Urinary bladder (tissue), 4 donors: Measurements from ENCODE around the gene CEP57L1. TPM values are rescaled to one million over a fixed set of nuclear protein-coding genes. Genes with fewer than 3 reads are reported as not detected.
"Not testable (repeated sequence)": the region's sequence is repeated elsewhere in the genome, so short reads cannot be mapped to it uniquely, and the experiment has no call there.

Source experiments
- DNase-seq: peaks from one replicate; pipeline ENCODE4 v3.0.0-alpha.2; 2015; ENCODE audit errors: extremely low spot score
- H3K27ac ChIP-seq: one replicate; pipeline ENCODE4 v1.5.1; 2013; ENCODE audit warnings: low read depth, mild to moderate bottlenecking, moderate library complexity
- H3K36me3 ChIP-seq: one replicate; pipeline ENCODE4 v1.6.1; 2013; ENCODE audit warnings: mild to moderate bottlenecking, moderate library complexity; ENCODE audit not compliant: insufficient read depth
- H3K4me1 ChIP-seq: one replicate; pipeline ENCODE4 v1.6.1; 2013; ENCODE audit warnings: mild to moderate bottlenecking, moderate library complexity; ENCODE audit not compliant: insufficient read depth
- H3K4me3 ChIP-seq: one replicate; pipeline ENCODE4 v1.5.1; 2013; ENCODE audit warnings: low read depth, low read length
- WGBS: extraction: QIAGEN DNeasy Blood & Tissue Kit; methylation state at CpG from one replicate; pipeline ENCODE4 v1.1.7; 2013; 5-methylcytosine and 5-hydroxymethylcytosine counted together
- polyA plus RNA-seq: library from polyadenylated mRNA; stranded (reverse); fragments of 200-250 nt; gene quantifications from one replicate; pipeline ENCODE4 v1.2.3, GENCODE V29; 2013
- total RNA-seq: library from RNA; depleted of rRNA; stranded (reverse); fragments of >200 nt; gene quantifications from one replicate; pipeline ENCODE4 v1.2.3, GENCODE V29; 2014
- donor health status: healthy with polysubstance abuse.
- donor health status: healthy.

CEP57L1 gene
- total and polyA plus RNA-seq, 2 donors: 8.0 to 83.1 TPM

DNA sequence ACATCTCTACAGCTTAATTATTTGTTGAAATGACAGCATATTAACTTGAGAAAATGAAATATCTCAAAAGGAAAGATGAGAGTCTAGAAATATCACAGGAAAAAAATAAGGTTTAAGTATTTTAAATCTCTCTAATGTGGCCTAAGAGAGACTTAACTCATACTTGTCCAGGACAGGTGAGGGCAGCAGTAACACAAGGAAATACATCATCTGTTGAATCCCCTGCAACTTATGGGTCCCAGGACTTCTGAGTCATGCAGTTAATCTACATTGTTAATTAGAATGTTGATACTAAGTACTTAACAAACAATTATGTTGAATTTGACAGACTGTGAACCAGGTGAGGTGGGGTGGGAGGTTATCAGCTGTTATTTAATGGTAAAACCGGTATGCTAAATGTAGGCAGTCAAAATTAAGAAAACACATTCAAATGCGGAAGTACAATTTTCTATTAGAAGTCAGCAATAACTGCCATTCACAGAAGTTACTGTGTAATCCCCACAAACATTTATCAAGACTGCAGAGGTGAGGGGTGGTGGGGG, 87.9 kb downstream of the CEP57L1 start:
- Histone ChIP-seq H3K27ac (no peak overlapping the region), H3K4me3 (no peak overlapping the region), H3K36me3 (no peaks in the 10 kb centered on the region), H3K4me1 (no peaks in the 10 kb centered on the region)
- DNase-seq: no peak
- 33% methylated on average over 2 of the region's 2 CpGs for WGBS

DNA sequence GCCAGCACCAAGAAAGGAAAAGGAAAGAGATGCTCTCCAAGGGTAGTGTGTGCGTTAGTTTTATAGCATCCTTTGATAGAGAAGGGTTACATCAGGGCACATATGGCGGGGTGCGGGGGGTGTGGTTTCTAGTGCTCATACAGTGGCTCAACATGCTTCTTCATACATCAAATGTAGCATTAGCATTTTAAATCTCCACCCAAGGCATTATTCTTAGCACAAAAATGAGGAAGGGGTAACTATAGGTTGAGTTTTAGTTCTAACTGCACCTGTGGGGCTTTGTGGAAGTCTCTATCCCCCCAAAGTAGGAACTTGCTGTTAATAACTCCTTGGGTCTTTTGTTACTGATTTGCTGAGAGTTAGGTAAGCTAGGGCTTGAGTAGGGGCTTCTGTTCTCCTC, 89.3 kb downstream of the CEP57L1 start:
- no peak overlapping the region for H3K4me3 ChIP-seq
- no peaks in the 10 kb centered on the region for H3K36me3 ChIP-seq
- H3K27ac ChIP-seq: no peak overlapping the region
- no peak for DNase-seq
- no peaks in the 10 kb centered on the region for H3K4me1 ChIP-seq
- WGBS: 70% methylated on average over 3 of the region's 3 CpGs

DNA sequence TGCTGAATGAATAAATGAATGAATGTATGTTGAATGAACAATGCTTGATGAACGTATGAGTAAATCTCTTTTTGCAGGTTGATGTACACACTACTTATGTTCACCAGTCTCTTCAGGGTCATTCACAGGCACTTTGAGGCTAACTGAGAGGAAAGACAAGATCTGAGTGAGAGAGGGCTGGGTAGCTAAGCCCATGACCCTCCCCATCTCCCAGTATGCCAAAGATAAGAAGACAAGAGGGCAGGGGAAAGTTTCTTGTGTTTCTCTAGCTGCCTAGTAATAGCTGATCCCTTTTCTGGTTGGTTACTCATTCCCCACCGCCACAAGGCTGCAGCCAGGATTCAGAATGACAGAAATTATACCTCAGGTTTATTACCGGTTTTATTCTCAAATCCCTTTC, 90.7 kb downstream of the CEP57L1 start:
- Histone ChIP-seq H3K4me1 (no peaks in the 10 kb centered on the region), H3K27ac (no peak overlapping the region), H3K4me3 (no peak overlapping the region), H3K36me3 (no peaks in the 10 kb centered on the region)
- 56% methylated on average over 3 of the region's 3 CpGs for WGBS
- no peak for DNase-seq

DNA sequence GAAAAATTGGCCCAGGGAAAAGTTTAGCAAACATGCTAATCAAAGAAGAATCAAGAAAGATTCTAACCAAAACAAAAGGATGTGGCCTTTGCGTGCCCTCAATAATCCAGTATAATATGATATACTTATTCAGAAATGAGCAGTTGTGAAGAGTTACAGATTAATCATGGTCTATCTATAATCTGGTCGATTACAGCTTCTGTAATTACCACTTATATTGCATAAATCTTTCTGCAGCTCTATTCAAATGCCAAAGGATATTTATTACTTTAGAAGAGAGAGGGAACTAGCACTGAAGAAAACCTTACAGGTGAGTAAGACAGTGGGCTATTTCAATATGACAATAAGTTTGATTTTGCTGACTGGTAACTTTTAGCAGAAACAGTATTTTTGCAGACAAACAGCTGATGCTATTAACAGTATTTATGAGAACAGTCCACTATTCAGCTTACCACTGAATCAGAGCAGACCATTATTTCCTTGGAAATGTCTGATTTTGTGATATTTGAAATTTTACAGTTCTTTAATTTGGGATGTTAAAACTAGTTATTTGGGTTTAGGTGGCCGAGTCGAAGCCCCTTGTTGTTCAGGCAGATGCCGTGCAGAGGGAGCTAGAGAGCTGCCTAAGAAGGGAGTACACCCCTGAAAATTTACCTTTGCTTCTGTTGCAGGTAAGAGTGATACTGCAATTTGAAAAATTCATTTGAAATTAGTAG, 92.2 kb downstream of the CEP57L1 start:
- no peaks in the 10 kb centered on the region for H3K4me1 ChIP-seq
- H3K36me3 ChIP-seq: no peaks in the 10 kb centered on the region
- H3K4me3 ChIP-seq: no peak overlapping the region
- no peak for DNase-seq
- H3K27ac ChIP-seq: no peak overlapping the region
- 32% methylated on average over 5 of the region's 5 CpGs for WGBS

DNA sequence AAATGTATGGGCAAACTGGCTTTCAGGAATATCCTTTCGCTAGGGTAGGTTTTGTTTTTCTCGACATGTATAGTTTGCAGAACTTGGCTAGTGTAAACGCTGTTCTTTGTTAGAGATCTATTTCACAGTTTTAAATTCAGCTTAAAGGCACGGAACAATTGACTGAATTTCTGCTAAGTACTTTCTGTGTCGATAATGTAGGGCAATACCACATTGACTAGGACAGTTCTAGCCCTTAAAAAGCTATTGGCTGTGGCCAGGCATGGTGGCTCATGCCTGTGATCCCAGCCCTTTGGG, 92.8 kb downstream of the CEP57L1 start:
- no peak for DNase-seq
- no peak overlapping the region for H3K4me3 ChIP-seq
- no peak overlapping the region for H3K27ac ChIP-seq
- H3K4me1 ChIP-seq: no peaks in the 10 kb centered on the region
- H3K36me3 ChIP-seq: no peaks in the 10 kb centered on the region
- 25% methylated on average over 5 of the region's 5 CpGs for WGBS

DNA sequence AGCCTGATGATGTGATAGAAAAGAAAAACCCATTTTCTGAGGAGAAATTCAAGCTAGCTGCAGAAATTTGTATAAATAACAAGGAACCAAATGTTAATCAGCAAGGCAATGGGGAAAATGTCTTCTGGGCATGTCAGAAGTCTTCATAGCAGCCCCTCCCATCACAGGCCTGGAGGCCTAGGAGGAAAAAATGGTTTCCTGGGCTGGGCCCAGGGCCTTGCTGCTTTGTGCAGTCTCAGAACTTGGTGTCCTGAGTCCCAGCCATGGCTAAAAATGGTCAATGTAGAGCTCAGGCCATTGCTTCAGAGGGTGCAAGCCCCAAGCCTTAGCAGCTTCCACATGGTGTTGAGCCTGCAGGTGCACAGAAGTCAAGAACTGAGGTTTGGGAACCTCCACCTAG, 96.1 kb downstream of the CEP57L1 start:
- not testable (repeated sequence) for H3K36me3 ChIP-seq

DNA sequence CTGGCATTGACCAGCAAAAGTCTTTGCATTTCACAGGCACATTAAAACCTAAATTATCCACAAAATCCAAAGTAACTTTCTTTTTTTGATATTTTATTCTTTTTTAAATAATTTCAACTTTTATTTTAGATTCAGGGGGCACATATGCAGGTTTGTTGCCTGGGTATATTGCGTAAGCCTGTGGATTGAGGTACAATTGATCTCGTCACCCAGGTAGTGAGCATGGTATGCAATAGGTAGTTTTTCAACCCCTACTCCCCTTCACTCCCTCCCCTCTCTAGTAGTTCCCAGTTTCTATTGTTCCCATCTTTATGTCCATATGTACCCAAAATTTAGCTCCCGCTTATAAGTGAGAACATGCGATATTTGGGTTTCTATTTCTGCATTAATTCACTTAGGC, 97.6 kb downstream of the CEP57L1 start:
- WGBS: 99% methylated on average over 4 of the region's 4 CpGs
- Histone ChIP-seq H3K4me3 (no peak overlapping the region), H3K4me1 (no peaks in the 10 kb centered on the region), H3K36me3 (no peaks in the 10 kb centered on the region), H3K27ac (no peak overlapping the region)
- no peak for DNase-seq

More for the DNA sequence above, 96.1 kb downstream of the CEP57L1 start:
- H3K4me3 ChIP-seq, H3K4me1 ChIP-seq, DNase-seq, H3K27ac ChIP-seq: not testable (repeated sequence)

DNA sequence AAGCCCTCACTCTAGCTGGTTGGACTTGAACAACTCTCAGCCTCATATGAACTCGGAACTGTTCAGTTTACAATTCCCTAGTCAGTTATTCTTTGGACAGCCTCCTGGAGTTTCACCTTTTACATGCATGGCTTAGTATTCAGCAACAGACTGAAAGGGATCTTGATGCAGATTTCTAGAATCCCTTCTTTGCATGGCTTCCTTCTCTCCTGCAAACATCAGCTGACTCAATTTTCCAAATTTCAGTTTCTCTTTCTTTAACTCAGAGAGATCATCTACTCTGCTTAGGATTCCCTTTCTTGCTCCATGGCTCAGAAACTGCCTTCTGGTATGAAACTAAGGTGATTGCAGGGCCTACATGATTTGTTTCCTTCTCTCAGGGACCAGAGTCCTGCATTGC, 99.6 kb downstream of the CEP57L1 start:
- Histone ChIP-seq H3K36me3 (no peaks in the 10 kb centered on the region), H3K27ac (no peak overlapping the region), H3K4me1 (no peaks in the 10 kb centered on the region), H3K4me3 (no peak overlapping the region)
- WGBS: 40% methylated on average over 1 of the region's 1 CpG
- no peak for DNase-seq

DNA sequence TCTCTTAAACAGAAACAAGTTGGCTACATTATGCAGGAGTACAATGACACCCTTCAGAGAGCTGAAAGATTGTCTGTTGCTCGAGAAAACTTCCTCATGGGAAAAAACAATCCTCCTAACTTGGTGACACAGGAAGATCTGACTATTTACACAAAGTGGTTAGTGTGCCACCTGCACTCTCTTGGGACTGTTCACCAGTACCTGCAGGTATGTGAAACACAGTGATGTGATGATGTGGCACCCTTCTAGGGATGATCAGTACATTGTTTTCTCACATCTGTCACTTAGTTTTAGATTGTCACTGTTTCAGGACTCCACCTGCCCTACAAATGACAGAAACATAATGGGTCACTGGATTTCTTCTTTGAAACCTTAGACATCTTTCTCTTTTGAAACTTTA, 101.8 kb downstream of the CEP57L1 start:
- H3K4me3 ChIP-seq: no peak overlapping the region
- no peak for DNase-seq
- H3K36me3 ChIP-seq: no peaks in the 10 kb centered on the region
- WGBS: 59% methylated on average over 1 of the region's 1 CpG
- H3K27ac ChIP-seq: no peak overlapping the region
- no peaks in the 10 kb centered on the region for H3K4me1 ChIP-seq

DNA sequence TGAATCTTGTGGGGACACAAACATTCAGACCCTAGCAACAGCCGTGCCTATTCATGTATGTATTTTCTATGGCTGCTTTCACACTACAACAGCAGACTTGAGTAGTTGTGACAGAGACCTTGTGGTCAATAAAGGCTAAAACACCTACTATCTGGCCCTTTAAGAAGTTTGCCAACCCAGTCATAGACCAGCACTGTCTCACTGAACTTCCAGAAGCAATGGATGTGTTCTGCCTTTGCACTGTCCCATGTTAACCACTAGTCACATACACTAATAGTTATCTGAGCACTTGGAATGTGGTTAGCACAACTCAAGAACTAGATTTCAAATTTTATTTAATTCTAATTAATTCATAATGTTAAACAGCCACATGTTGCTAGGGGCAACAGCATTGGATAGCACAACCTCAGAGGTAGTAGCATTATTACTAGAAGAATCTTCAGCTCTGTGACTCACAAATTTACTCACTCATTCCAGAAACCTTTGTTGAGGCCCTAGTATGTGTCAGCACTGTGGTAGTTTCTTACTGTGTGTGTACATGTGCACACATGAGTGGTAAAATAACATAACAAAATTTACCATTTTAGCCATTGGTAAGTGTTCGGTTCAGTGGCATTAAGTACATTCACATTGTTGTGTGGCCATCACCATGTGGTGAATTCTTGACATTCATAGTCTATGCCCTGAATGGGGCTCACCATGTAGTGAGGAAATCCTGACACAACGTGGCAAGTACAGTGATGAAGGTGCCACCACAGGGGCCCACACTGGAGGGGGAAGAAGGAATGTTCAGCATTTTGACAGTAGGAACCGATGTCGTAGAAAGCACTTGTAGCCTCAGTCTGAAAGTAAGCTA, 107.3 kb downstream of the CEP57L1 start:
- H3K4me3 ChIP-seq: no peak overlapping the region
- H3K27ac ChIP-seq: no peak overlapping the region
- H3K4me1 ChIP-seq: no peaks in the 10 kb centered on the region
- 82% methylated on average over 5 of the region's 5 CpGs for WGBS
- DNase-seq: no peak
- no peaks in the 10 kb centered on the region for H3K36me3 ChIP-seq

DNA sequence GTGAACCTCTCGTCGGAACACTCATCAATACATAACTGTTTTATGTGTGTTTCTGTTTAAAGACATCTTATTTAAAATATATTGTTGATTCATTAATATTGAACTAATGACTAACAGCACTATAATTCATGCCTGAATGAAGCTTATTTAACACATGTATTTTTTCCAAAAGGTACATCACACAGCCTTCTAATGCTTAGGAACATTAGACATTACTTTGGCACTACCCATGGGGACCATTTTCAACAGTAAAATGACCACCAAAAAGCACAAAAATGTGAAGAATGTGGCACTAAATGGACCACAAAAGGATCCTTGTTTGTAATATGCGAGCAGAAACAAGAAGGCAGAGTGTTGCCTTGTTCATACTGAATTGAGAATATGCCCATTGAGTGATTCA, 109.2 kb downstream of the CEP57L1 start:
- Histone ChIP-seq H3K4me1 (no peaks in the 10 kb centered on the region), H3K27ac (no peak overlapping the region), H3K4me3 (no peak overlapping the region), H3K36me3 (no peaks in the 10 kb centered on the region)
- no peak for DNase-seq
- WGBS: 87% methylated on average over 3 of the region's 3 CpGs

DNA sequence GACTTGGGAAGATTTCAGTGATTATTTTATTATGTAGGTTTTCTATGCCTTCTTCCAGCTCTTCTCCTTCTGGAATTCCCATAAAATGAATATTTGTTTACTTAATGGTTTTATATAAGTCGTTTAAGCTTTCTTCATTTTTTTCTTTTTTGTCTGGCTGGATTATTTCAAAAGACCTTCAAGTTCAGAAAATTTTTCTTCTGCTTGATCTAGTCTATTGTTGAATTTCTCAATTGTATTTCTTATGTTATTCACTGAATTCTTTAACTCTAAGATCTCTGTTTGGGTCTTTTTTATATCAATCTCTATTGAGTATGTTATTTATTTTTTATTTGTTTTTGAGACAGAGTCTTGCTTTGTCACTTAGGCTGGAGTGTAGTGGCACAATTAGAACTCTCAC, 117.4 kb downstream of the CEP57L1 start:
- 20% methylated on average over 1 of the region's 1 CpG for WGBS
- H3K36me3 ChIP-seq: no peaks in the 10 kb centered on the region
- no peak for DNase-seq
- H3K27ac ChIP-seq: no peak overlapping the region
- H3K4me1 ChIP-seq: no peaks in the 10 kb centered on the region
- H3K4me3 ChIP-seq: no peak overlapping the region
